ENCODE measurements around the gene GNG12.

Gene GNG12

DNA sequence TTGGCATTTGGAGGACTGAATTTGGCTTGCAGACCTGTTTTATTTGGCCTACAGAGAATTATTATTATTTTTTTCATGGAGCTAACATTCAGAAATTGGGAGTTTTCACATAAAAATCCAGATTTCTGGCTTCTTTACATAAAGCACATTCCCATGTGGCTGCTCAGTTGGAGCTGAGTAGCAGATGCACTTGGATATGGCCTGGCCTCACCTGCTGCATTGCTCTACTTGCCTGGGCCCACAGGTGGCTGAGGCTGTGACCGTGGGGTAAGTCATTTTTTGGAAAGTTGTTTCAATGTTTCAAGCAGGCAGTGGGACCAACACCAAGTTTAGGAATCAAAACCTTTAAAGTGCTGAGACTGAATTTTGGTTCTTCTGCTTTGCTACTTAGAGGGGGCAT lies 91.5 kb downstream of the GNG12 start:
- Histone ChIP-seq H2AFZ (ENCODE audit: low read depth) (no peak overlapping the region), H3K4me1 (ENCODE audit: low read depth, poor library complexity, severe bottlenecking) (peaks cover 17% of the 10 kb centered on the region), H3K4me3 (IDR thresholded peaks at IDR 0.05; ENCODE audit: insufficient read depth, low read depth, low read length) (no peak overlapping the region), H3K27ac (no peak overlapping the region), H3K27me3 (ENCODE audit: insufficient read depth, low read depth) (no peaks in the 10 kb centered on the region), H3K4me2 (no peak overlapping the region), H3K9ac (no peak overlapping the region), H3K36me3 (ENCODE audit: insufficient read depth) (no peaks in the 10 kb centered on the region), H3K79me2 (ENCODE audit: insufficient read depth, low read depth) (no peaks in the 10 kb centered on the region), H4K20me1 (ENCODE audit: insufficient read depth) (no peaks in the 10 kb centered on the region)
- TF ChIP-seq, protein P1, sequence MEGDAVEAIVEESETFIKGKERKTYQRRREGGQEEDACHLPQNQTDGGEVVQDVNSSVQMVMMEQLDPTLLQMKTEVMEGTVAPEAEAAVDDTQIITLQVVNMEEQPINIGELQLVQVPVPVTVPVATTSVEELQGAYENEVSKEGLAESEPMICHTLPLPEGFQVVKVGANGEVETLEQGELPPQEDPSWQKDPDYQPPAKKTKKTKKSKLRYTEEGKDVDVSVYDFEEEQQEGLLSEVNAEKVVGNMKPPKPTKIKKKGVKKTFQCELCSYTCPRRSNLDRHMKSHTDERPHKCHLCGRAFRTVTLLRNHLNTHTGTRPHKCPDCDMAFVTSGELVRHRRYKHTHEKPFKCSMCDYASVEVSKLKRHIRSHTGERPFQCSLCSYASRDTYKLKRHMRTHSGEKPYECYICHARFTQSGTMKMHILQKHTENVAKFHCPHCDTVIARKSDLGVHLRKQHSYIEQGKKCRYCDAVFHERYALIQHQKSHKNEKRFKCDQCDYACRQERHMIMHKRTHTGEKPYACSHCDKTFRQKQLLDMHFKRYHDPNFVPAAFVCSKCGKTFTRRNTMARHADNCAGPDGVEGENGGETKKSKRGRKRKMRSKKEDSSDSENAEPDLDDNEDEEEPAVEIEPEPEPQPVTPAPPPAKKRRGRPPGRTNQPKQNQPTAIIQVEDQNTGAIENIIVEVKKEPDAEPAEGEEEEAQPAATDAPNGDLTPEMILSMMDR (conservative IDR thresholded peaks at IDR 0.05; ENCODE audit: low read depth, low read length): no peak

DNA sequence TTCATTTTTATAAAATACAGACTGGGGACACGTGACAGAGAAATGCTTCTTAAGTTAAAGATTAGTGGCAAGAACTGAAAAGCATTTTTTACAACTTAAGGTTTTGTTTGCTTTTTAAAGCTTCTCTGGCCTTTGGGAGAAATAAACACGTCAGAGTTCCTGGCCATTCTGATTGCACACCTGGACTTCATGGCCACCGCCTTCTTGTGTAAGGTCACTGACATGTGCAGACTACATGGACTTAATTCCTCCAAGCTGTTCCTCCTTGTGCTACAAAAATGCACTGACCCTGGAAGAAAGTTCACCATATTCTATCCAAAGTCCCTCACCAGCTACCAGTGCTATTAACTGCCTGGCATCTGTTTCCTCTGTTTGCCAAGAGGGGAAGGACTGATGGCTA lies 92.1 kb downstream of the GNG12 start:
- no peak overlapping the region for H2AFZ ChIP-seq (ENCODE audit: low read depth)

DNA sequence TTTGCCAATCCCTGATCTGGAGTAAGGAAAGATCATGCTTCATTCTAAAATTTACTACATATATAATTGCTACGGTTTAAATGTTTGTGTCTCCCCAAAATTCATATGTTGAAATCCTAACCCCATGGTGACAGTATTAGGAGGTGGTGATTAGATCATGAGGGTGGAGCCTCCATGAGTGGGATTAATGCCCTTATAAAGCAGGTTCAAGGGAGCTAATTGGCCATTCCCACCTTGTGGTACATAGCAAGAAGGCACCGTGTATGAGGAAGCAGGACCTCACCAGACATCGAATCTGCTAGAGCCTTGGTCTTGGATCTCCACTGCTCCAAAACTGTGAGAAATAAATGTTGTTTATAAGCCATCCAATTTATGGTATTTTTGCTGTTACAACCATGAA lies 92.7 kb downstream of the GNG12 start:
- Histone ChIP-seq H3K27me3 (ENCODE audit: insufficient read depth, low read depth) (no peaks in the 10 kb centered on the region), H4K20me1 (ENCODE audit: insufficient read depth) (no peaks in the 10 kb centered on the region), H3K4me1 (ENCODE audit: low read depth, poor library complexity, severe bottlenecking) (peaks cover 19% of the 10 kb centered on the region), H3K79me2 (ENCODE audit: insufficient read depth, low read depth) (no peaks in the 10 kb centered on the region), H2AFZ (ENCODE audit: low read depth) (no peak overlapping the region), H3K4me2 (no peak overlapping the region), H3K4me3 (IDR thresholded peaks at IDR 0.05; ENCODE audit: insufficient read depth, low read depth, low read length) (no peak overlapping the region), H3K27ac (no peak overlapping the region), H3K9ac (no peak overlapping the region), H3K36me3 (ENCODE audit: insufficient read depth) (no peaks in the 10 kb centered on the region)
- TF ChIP-seq, protein P1 (conservative IDR thresholded peaks at IDR 0.05; ENCODE audit: low read depth, low read length): no peak

More for the DNA sequence above, 92.1 kb downstream of the GNG12 start:
- H3K79me2 ChIP-seq (ENCODE audit: insufficient read depth, low read depth): no peaks in the 10 kb centered on the region
- H3K27ac ChIP-seq: no peak overlapping the region
- TF ChIP-seq, protein P1 (conservative IDR thresholded peaks at IDR 0.05; ENCODE audit: low read depth, low read length): no peak
- peaks cover 17% of the 10 kb centered on the region for H3K4me1 ChIP-seq (ENCODE audit: low read depth, poor library complexity, severe bottlenecking)
- H3K9ac ChIP-seq: no peak overlapping the region
- no peak overlapping the region for H3K4me3 ChIP-seq (IDR thresholded peaks at IDR 0.05; ENCODE audit: insufficient read depth, low read depth, low read length)
- no peak overlapping the region for H3K4me2 ChIP-seq
- no peaks in the 10 kb centered on the region for H3K36me3 ChIP-seq (ENCODE audit: insufficient read depth)
- H4K20me1 ChIP-seq (ENCODE audit: insufficient read depth): no peaks in the 10 kb centered on the region
- H3K27me3 ChIP-seq (ENCODE audit: insufficient read depth, low read depth): no peaks in the 10 kb centered on the region

DNA sequence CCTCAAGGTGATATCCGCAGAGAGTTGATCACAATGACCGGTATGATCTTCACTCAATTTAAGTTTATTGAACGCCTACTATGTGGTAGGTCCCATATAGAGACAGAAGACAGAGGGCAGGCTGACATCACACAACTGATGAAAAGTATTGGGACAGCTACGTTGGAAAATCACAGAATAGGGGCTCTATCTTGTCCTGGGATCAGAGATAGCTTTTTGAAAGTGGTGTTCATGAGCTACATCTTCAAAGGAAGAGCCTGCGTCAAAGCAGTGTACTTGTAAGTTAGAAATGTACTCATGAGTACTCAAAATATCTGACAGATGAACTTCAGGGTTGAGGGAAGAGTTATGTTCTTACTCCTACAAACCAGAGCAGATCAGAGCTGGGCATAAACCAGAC lies 93.9 kb downstream of the GNG12 start:
- Histone ChIP-seq H3K4me3 (IDR thresholded peaks at IDR 0.05; ENCODE audit: insufficient read depth, low read depth, low read length) (no peak overlapping the region), H3K4me2 (no peak overlapping the region), H4K20me1 (ENCODE audit: insufficient read depth) (no peaks in the 10 kb centered on the region), H3K27me3 (ENCODE audit: insufficient read depth, low read depth) (no peaks in the 10 kb centered on the region), H3K9ac (no peak overlapping the region), H3K4me1 (ENCODE audit: low read depth, poor library complexity, severe bottlenecking) (peaks cover 17% of the 10 kb centered on the region), H2AFZ (ENCODE audit: low read depth) (no peak overlapping the region), H3K79me2 (ENCODE audit: insufficient read depth, low read depth) (no peaks in the 10 kb centered on the region), H3K27ac (no peak overlapping the region), H3K36me3 (ENCODE audit: insufficient read depth) (no peaks in the 10 kb centered on the region)
- TF ChIP-seq, protein P1 (conservative IDR thresholded peaks at IDR 0.05; ENCODE audit: low read depth, low read length): no peak
